ENCODE data around the gene FUT7.
"Not testable (repeated sequence)": the region's sequence is repeated elsewhere in the genome, so short reads cannot be mapped to it uniquely, and the experiment has no call there.

FUT7 gene

DNA sequence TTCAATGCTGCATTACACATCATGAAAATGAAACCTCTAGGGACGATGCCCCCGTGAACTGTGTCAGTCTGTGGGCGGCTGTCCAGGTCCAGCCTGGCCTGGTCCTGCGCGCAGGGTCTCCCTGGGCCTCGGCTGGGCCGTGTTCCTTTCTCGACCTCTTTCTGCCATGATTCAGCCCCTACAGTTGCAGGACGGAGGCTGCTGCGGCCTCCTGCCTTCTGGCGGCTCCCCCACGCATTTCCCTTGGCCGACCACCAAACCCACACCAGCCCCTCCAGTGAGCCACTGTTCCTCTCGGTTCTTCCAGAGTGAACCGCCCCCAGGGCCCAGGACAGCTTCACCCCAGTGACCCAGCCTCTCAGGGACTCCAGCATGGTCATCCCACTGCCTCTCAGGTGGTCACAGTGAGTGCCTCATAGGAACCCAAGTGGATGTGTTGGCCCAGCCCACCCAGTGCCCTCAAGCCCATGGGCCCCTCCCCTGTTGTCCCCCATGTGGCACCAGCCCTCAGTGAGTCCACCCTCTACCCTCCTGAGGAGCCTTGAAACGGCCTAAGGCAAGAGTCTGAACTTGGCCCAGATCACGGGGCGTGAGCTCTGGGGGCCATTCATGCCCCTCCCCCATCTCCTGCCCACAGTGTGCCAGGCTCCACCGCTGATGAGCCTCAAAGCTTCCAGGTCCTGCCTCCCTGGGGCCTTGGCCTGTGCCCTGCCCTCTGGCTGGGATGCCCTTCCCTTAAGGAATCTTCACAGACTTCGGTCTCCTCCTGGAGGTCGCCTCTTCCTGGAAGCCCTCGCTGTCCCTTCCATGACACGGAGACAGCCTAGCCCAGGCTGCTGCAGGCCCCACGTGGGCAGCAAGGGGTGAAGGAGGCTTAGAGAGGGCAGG lies 25.5 kb downstream of the FUT7 start:
- no peak overlapping the region for H3K9ac ChIP-seq (ENCODE audit: low read length)
- no peak overlapping the region for H3K4me3 ChIP-seq (ENCODE audit: low read depth, low read length)
- no peaks in the 10 kb centered on the region for H3K27me3 ChIP-seq (ENCODE audit: control insufficient read depth, insufficient read depth, low read length)
- H3K36me3 ChIP-seq (ENCODE audit: control insufficient read depth, insufficient read depth, low read length), result no peaks in the 10 kb centered on the region
- H3K27ac ChIP-seq (ENCODE audit: low read depth, low read length), result no peak overlapping the region
- H3K9me3 ChIP-seq (ENCODE audit: control insufficient read depth, insufficient read depth, low read depth, low read length), result peaks cover 4% of the 10 kb centered on the region; the same call in 1 of the 2 replicates
- no peaks in the 10 kb centered on the region for H3K4me1 ChIP-seq (ENCODE audit: control insufficient read depth, insufficient read depth, low read length)

DNA sequence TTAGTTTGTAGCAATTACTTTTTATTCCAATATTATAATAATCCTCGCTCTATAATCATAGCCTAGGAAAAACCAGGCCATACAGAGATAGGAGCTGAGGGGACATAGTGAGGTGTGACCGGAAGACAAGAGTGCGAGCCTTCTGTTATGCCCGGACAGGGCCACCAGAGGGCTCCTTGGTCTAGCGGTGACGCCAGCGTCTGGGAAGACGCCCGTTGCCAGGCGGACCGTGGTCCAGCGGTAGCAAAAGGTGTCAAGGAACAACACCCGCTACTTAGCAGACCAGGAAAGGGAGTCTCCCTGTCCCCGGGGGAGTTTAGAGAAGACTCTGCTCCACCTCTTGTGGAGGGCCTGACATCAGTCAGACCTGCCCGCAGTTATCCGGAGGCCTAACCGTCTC lies 27.6 kb downstream of the FUT7 start:
- H3K9me3 ChIP-seq (ENCODE audit: control insufficient read depth, insufficient read depth, low read depth, low read length); H3K4me3 ChIP-seq (ENCODE audit: low read depth, low read length); H3K27ac ChIP-seq (ENCODE audit: low read depth, low read length); H3K4me1 ChIP-seq (ENCODE audit: control insufficient read depth, insufficient read depth, low read length); H3K9ac ChIP-seq (ENCODE audit: low read length); H3K27me3 ChIP-seq (ENCODE audit: control insufficient read depth, insufficient read depth, low read length); H3K36me3 ChIP-seq (ENCODE audit: control insufficient read depth, insufficient read depth, low read length): not testable (repeated sequence)

DNA sequence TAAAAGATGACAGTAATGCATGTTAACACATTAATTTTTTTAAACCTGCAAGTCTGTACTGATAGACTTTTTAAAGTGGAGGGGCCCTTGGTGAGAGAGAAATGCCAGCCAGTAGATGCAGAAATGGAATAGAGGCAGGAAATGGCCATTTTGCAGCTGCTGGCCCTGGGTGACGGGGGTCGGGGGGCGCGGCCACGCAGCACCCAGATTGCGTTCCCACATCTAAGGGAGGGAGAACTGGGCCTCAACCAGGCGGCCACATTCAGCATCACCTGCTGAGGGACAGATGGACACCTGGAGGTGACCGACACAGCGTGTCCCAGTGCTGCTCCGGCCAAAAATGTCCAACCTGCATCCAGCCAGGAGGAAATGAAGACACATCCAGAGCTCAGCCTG lies 29.2 kb downstream of the FUT7 start:
- H3K4me3 ChIP-seq (ENCODE audit: low read depth, low read length), result no peak overlapping the region
- H3K27ac ChIP-seq (ENCODE audit: low read depth, low read length), result no peak overlapping the region
- no peaks in the 10 kb centered on the region for H3K36me3 ChIP-seq (ENCODE audit: control insufficient read depth, insufficient read depth, low read length)
- H3K27me3 ChIP-seq (ENCODE audit: control insufficient read depth, insufficient read depth, low read length), result no peaks in the 10 kb centered on the region
- H3K4me1 ChIP-seq (ENCODE audit: control insufficient read depth, insufficient read depth, low read length), result no peaks in the 10 kb centered on the region
- H3K9ac ChIP-seq (ENCODE audit: low read length), result no peak overlapping the region
- H3K9me3 ChIP-seq (ENCODE audit: control insufficient read depth, insufficient read depth, low read depth, low read length), result peaks cover 4% of the 10 kb centered on the region; the same call in 1 of the 2 replicates

DNA sequence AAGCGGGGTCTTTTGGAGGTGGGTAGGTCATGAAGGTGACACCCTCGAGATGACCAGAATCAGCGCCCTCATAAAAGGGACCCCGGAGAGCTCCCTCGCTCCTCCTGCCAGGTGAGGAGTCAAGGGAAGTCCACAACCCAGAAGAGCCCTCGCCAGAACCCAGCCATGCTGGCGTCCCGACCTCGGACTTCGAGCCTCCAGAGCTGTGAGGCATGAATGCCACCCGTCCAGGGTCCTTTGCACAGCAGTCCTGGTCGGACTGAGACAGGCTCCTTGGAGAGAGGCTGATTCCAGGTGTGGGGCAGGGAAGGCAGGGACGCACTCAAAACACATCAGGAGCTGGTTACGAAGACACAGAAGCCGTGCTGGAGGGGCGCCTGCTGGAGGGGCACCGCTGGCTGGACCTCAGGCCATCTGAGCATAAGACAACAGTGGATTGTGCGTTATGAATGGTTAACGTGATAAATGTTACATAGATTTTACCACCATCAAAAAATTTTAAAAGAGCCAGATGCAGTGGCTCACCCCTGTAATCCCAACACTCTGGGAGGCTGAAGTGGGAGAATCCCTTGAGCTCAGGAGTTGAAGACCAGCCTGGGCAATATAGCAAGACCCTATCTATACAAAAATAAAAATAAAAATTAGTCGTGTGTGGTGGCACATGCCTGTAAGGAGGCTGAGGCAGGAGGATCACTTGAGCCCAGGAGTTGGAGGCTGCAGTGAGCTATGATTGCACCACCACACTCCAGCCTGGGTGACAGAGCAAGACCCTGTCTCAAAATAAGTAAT lies 29.8 kb downstream of the FUT7 start:
- H3K9ac ChIP-seq (ENCODE audit: low read length), result no peak overlapping the region
- no peak overlapping the region for H3K27ac ChIP-seq (ENCODE audit: low read depth, low read length)
- H3K36me3 ChIP-seq (ENCODE audit: control insufficient read depth, insufficient read depth, low read length), result no peaks in the 10 kb centered on the region
- H3K9me3 ChIP-seq (ENCODE audit: control insufficient read depth, insufficient read depth, low read depth, low read length), result peaks cover 4% of the 10 kb centered on the region; the same call in 1 of the 2 replicates
- H3K4me3 ChIP-seq (ENCODE audit: low read depth, low read length), result no peak overlapping the region
- peaks cover 4% of the 10 kb centered on the region; the same call in 1 of the 2 replicates for H3K4me1 ChIP-seq (ENCODE audit: control insufficient read depth, insufficient read depth, low read length)
- no peaks in the 10 kb centered on the region for H3K27me3 ChIP-seq (ENCODE audit: control insufficient read depth, insufficient read depth, low read length)

DNA sequence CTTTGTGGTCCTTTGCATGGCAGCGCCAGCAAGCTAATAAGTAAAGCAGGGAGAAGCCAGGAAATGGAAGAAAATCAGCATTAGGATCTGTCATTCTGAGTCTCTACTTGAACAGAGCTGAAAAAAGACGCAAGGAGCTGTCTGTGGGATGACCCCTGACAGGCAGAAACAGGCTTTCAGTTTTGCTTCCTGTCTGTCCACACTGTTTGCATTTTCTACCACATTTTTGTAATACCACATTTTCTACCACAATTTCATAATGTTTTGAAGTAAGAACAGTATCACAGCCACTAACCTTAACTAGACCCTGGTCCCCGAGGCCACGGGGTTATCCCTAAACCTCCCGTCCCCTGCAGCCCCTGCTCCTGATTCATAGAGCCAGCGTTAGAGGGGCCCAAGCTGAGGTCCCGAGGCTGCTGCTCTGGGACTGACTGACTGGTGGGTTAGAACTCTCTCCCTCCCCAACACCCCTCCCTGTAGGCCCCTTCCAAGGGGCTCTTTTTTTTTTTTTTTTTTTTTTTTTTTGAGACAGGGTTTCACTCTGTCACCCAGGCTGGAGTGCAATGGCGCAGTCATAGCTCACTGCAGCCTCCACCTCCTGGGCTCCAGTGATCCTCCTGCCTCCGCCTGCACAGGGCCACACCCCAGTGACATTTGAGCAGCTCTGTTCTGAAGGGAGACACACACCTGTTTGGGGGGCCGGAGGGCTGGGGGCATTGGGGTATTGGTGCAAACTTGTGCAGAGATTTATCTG lies 31.5 kb downstream of the FUT7 start:
- no peak overlapping the region for H3K27ac ChIP-seq (ENCODE audit: low read depth, low read length)
- peaks cover 11% of the 10 kb centered on the region for H3K27me3 ChIP-seq (ENCODE audit: control insufficient read depth, insufficient read depth, low read length)
- peaks cover 16% of the 10 kb centered on the region for H3K4me1 ChIP-seq (ENCODE audit: control insufficient read depth, insufficient read depth, low read length)
- no peak overlapping the region for H3K4me3 ChIP-seq (ENCODE audit: low read depth, low read length)
- no peak overlapping the region for H3K9ac ChIP-seq (ENCODE audit: low read length)
- no peaks in the 10 kb centered on the region for H3K36me3 ChIP-seq (ENCODE audit: control insufficient read depth, insufficient read depth, low read length)
- H3K9me3 ChIP-seq (ENCODE audit: control insufficient read depth, insufficient read depth, low read depth, low read length), result peaks cover 4% of the 10 kb centered on the region; the same call in 1 of the 2 replicates

DNA sequence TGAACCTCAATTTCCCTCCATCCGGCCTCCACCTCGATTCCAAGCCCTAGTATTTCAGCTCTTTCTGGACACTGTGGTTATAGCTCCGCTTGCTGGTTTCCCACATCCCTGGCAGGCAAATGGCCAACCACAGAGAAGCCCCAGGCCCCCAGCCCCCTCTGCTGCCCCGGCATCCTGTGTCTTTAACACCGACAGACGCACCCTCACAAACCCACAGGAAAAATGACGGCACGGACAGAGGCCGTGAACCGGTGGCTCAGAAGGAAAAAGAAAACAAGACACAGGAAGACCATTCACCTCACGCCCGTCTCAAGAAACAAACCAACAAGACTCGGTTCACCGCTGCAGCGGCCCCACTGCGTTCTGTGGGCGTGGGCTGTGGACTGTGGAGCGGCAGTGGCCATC lies 34.1 kb downstream of the FUT7 start:
- no peak overlapping the region for H3K27ac ChIP-seq (ENCODE audit: low read depth, low read length)
- no peaks in the 10 kb centered on the region for H3K36me3 ChIP-seq (ENCODE audit: control insufficient read depth, insufficient read depth, low read length)
- H3K4me3 ChIP-seq (ENCODE audit: low read depth, low read length), result no peak overlapping the region
- peaks cover 19% of the 10 kb centered on the region for H3K4me1 ChIP-seq (ENCODE audit: control insufficient read depth, insufficient read depth, low read length)
- no peak overlapping the region for H3K9ac ChIP-seq (ENCODE audit: low read length)
- H3K9me3 ChIP-seq (ENCODE audit: control insufficient read depth, insufficient read depth, low read depth, low read length), result no peaks in the 10 kb centered on the region
- H3K27me3 ChIP-seq (ENCODE audit: control insufficient read depth, insufficient read depth, low read length), result peaks cover 23% of the 10 kb centered on the region

DNA sequence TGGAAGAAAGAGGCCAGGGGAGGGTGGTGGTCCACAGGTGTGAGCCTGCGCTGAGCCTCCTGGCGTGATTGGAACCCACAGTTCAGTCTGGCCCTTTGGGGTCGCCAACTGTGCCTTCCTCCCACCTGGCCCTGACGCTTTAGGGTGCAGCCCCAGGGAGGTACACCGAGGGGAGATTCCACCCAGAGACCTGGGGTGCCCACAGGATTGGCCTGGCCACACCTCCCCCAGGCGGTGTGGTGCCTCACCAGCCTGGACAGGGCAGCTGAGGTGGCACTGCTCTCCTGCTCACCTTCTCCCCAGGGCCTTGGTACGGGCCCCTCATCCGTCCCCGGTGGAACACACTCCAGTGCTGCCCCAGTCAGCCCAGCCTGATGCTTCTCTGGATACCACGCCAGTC lies 34.5 kb downstream of the FUT7 start:
- Histone ChIP-seq H3K9me3 (ENCODE audit: control insufficient read depth, insufficient read depth, low read depth, low read length) (no peaks in the 10 kb centered on the region), H3K4me3 (ENCODE audit: low read depth, low read length) (0 out of 2 replicates have a peak overlapping the region, but pooled peaks have one; percentile 37), H3K27ac (ENCODE audit: low read depth, low read length) (no peak overlapping the region), H3K36me3 (ENCODE audit: control insufficient read depth, insufficient read depth, low read length) (no peaks in the 10 kb centered on the region), H3K4me1 (ENCODE audit: control insufficient read depth, insufficient read depth, low read length) (peaks cover 20% of the 10 kb centered on the region), H3K9ac (ENCODE audit: low read length) (no peak overlapping the region), H3K27me3 (ENCODE audit: control insufficient read depth, insufficient read depth, low read length) (peaks cover 23% of the 10 kb centered on the region)

DNA sequence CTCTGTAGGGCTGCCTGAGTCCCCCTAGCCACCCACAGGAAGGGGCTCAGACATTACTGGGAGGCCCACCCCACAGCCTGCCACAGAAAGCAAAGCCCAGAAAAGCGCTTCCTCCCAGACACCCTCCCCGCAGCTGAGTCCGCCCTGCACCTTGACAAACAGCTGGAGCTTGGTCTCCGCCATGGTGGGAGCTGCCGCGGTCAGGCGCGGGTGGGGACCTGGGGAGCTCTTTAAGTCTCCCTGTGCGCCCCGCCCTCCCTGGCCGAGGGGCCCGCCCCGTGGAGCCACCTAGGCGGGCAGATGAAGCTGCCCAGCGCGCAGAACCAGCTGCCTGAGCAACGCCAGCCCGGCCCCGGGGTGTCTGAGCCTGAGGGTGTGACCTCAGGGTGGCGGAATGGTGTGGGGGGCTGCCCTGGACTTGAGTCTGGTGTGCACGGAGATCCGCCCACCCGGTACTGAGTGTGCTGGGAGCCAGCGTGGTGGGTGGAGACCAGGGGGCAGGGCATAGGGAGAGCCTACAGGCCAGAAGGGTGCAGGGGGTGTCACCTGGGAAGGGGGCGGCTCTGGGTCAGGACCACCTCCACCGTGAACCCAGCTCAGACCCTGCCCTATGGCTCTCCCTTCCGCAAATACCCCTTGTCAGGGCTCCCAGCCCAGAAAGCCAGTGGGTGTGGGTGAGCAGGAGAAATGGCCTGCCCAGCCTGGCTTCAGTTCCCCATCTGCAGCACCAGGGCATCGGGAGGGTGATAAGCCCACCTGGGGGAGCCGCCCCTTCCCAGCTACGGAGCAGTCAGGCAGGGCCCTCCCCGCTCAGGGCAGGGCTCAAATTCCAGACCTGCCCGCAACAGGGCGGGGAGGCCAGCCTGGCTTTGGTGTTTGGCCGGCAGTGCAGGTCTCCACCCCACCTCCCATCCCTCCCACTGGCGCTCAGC lies 35.3 kb downstream of the FUT7 start, which contains the start of gene CLIC3:
Gene CLIC3 (minus strand): TSS at position 208 of the 932 bp plus-strand sequence. CDS start 25 bp downstream, at position 183.
- no peak within 1 kb of the TSS for H3K27ac ChIP-seq (ENCODE audit: low read depth, low read length)
- no peak within 1 kb of the TSS for H3K9ac ChIP-seq (ENCODE audit: low read length)
- no peaks in the 10 kb centered on the region for H3K36me3 ChIP-seq (ENCODE audit: control insufficient read depth, insufficient read depth, low read length)

DNA sequence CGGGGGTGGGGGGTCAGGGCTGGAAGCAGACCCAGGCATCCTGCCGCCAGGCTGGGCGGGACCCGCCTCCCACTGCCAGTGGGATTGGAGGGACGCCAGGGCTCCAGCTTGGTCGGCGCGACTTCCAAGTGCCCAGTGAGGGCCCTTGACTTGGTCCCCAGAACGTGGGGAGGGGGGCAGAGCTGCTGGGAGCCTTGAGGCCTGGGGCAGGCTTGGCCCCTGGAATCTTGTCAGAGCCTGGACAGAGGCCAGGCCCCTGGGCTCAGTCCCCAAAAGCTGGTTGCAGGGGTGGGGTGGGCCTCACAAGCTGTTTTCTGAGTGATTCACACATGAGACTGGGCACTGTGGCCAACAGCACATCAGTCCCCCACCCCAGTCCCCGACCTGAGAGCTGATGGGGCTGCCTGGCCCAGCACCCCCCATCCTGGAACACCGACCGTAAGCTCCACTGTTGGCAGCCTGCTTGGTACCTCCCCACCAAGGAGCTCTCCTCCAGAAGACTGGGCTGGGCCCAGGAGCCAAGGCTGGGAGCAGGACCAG lies 36.0 kb downstream of the FUT7 start:
- no peak overlapping the region; the same call in 1 of the 2 replicates for H3K4me3 ChIP-seq (ENCODE audit: low read depth, low read length)
- no peak overlapping the region for H3K9ac ChIP-seq (ENCODE audit: low read length)
- H3K27me3 ChIP-seq (ENCODE audit: control insufficient read depth, insufficient read depth, low read length), result peaks cover 23% of the 10 kb centered on the region
- H3K36me3 ChIP-seq (ENCODE audit: control insufficient read depth, insufficient read depth, low read length), result no peaks in the 10 kb centered on the region
- H3K4me1 ChIP-seq (ENCODE audit: control insufficient read depth, insufficient read depth, low read length), result peaks cover 20% of the 10 kb centered on the region
- H3K27ac ChIP-seq (ENCODE audit: low read depth, low read length), result no peak overlapping the region
- H3K9me3 ChIP-seq (ENCODE audit: control insufficient read depth, insufficient read depth, low read depth, low read length), result peaks cover 4% of the 10 kb centered on the region

More for the DNA sequence above, 35.3 kb downstream of the FUT7 start, which contains the start of gene CLIC3:
- Histone ChIP-seq H3K27me3 (ENCODE audit: control insufficient read depth, insufficient read depth, low read length) (peaks cover 23% of the 10 kb centered on the region), H3K9me3 (ENCODE audit: control insufficient read depth, insufficient read depth, low read depth, low read length) (no peaks in the 10 kb centered on the region), H3K4me1 (ENCODE audit: control insufficient read depth, insufficient read depth, low read length) (peaks cover 20% of the 10 kb centered on the region), H3K4me3 (ENCODE audit: low read depth, low read length) (peak within 1 kb of the TSS; percentile 37; the same call in 1 of the 2 replicates)

All from HUES6 (cell line).